ENCODE results near the gene FZD10.

GRCh38 chr12:130155416-130156073, 6.7 kb upstream of the FZD10 start:
- no peak for TF ChIP-seq CTCF (IDR thresholded peaks at IDR 0.05)
- no peak for TF ChIP-seq POLR2A (IDR thresholded peaks at IDR 0.05)

All from ovary (tissue), 3 donors.